CD4-positive, alpha-beta memory T cell (primary cell): ENCODE measurements around the gene ZNF343. TPM values are rescaled to one million over a fixed set of nuclear protein-coding genes. Genes with fewer than 3 reads are reported as not detected.
A peak's percentile ranks its signal among the peaks of the same experiment; 100 is the strongest.
"Not testable (repeated sequence)": the region's sequence is repeated elsewhere in the genome, so short reads cannot be mapped to it uniquely, and the experiment has no call there.

Experiments
- CTCF ChIA-PET: fragments of 350-600 bp; sonication (Branson Sonifier 250); formaldehyde crosslinking; loops from one replicate; lab custom pipeline; 2021; ENCODE audit warnings: inconsistent platforms; ENCODE audit not compliant: partially characterized antibody; lab: Charles Lee
- POLR2A ChIA-PET: fragments of 350-600 bp; sonication (Branson Sonifier 250); formaldehyde crosslinking; loops from one replicate; lab custom pipeline; 2021; ENCODE audit not compliant: partially characterized antibody; lab: Charles Lee
- DNase-seq, 5 donors: peaks; one replicate each; pipeline versions ENCODE4 v3.0.0 to v3.0.0-alpha.2; 2020 to 2022; ENCODE audit warnings: mixed read lengths in 1 of 5
- H3K27ac ChIP-seq: one replicate; pipeline ENCODE4 v1.7.0; 2013; ENCODE audit warnings: low read depth, low read length
- H3K27me3 ChIP-seq: 2 replicates; pipeline ENCODE4 v1.7.0; 2013; ENCODE audit warnings: mild to moderate bottlenecking, low read length, moderate library complexity; ENCODE audit not compliant: insufficient read depth
- H3K36me3 ChIP-seq: 2 replicates; pipeline ENCODE4 v1.7.0; 2013; ENCODE audit warnings: mild to moderate bottlenecking, low read length, moderate library complexity; ENCODE audit not compliant: insufficient read depth
- H3K4me1 ChIP-seq: 2 replicates; pipeline ENCODE4 v1.7.0; 2013; ENCODE audit warnings: mild to moderate bottlenecking, low read length, moderate library complexity; ENCODE audit not compliant: insufficient read depth
- H3K4me3 ChIP-seq, 2 donors: one replicate each; pipeline ENCODE4 v1.7.0; 2013; ENCODE audit warnings: low read length in 2 of 2, mild to moderate bottlenecking in 1 of 2
- H3K9me3 ChIP-seq, 2 donors: one replicate each; pipeline ENCODE4 v1.7.0; 2013; ENCODE audit warnings: low read length in 2 of 2, control low read depth in 1 of 2; ENCODE audit not compliant: control insufficient read depth in 1 of 2
- H3K27ac Mint-ChIP-seq, 7 donors: one replicate each; pipeline ENCODE4 v1.8.0; 2020 to 2021; ENCODE audit warnings: mixed read lengths in 7 of 7, mild to moderate bottlenecking in 6 of 7, inconsistent platforms in 3 of 7, moderate library complexity in 3 of 7
- H3K27me3 Mint-ChIP-seq, 2 donors: one replicate each; pipeline ENCODE4 v1.8.0; 2020 to 2021; ENCODE audit warnings: mixed read lengths in 2 of 2
- H3K36me3 Mint-ChIP-seq, 2 donors: one replicate each; pipeline ENCODE4 v1.8.0; 2020 to 2021; ENCODE audit warnings: mixed read lengths in 2 of 2, inconsistent platforms in 1 of 2, mild to moderate bottlenecking in 1 of 2
- H3K4me1 Mint-ChIP-seq, 4 donors: one replicate each; pipeline ENCODE4 v1.8.0; 2020 to 2021; ENCODE audit warnings: mixed read lengths in 4 of 4, mild to moderate bottlenecking in 1 of 4
- H3K4me3 Mint-ChIP-seq, 8 donors: one replicate each; pipeline ENCODE4 v1.8.0; 2020 to 2021; ENCODE audit warnings: mixed read lengths in 8 of 8, mild to moderate bottlenecking in 7 of 8, moderate library complexity in 6 of 8, inconsistent platforms in 3 of 8
- H3K9me3 Mint-ChIP-seq, 8 donors: one replicate each; pipeline ENCODE4 v1.8.0; 2020 to 2021; ENCODE audit warnings: mixed read lengths in 8 of 8, mild to moderate bottlenecking in 5 of 8, inconsistent platforms in 3 of 8, moderate library complexity in 1 of 8
- intact Hi-C: fragments of 100-400 bp; cut with micrococcal nuclease; formaldehyde crosslinking; loops from one replicate; pipeline ENCODE4 v1.15.1; 2023
- polyA plus RNA-seq, 2 donors: library from polyadenylated mRNA; unstranded; fragments of 300-500 nt; fragmentation: Illumina TruSeq; gene quantifications; one replicate each; pipeline ENCODE4 v1.2.3, GENCODE V29; 2021
- total RNA-seq, 2 experiments: library from RNA; stranded (reverse); gene quantifications; one replicate each; pipeline ENCODE4 v1.2.3, GENCODE V29; 2021

ZNF343 gene
- total and polyA plus RNA-seq, 4 experiments from 2014 or later: 2.5 to 12.0 (median 8.9) TPM

DNA sequence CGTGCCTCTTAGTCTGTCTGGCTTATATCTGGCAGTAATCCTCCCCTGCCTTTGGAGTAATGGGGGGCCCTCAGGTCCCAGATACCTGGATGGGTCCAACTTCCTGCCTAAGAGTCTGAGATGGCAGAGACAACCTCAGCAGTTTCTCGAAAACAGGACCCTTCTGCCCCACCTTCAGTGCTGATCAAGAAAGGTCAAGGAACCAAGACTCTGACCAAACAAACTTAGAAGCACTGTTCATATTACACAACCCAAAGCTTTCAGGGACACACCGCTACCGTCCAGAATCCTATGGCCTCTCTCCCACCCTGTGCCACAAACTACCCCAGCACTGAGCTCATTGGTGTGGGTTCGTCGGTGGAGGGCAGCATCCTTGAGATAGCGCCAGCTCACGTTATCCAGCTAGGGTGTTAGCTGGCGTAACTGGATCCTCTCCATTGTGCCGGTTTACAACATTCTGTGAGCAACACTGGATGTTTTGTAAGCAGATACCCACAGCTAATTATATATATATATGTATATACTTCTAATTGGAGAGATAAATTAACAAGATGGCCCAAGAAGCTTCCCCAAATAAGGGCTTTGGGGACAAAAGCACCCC lies 20.1 kb upstream of the ZNF343 start:
- no peaks in the 10 kb centered on the region for H3K36me3 ChIP-seq
- H3K27ac ChIP-seq: no peak overlapping the region
- H3K4me1 ChIP-seq: peaks cover 9% of the 10 kb centered on the region
- Mint-ChIP-seq H3K27ac (no peak overlapping the region), H3K4me3 (peak overlapping the region in 1 of 8 donors; percentile 17), H3K27me3 (peaks cover 8 to 9% of the 10 kb centered on the region in 2 donors), H3K36me3 (no peaks in the 10 kb centered on the region), H3K9me3 (no peaks in the 10 kb centered on the region), H3K4me1 (peaks cover 10 to 24% (median 16%) of the 10 kb centered on the region in 4 donors)
- no peak overlapping the region for H3K4me3 ChIP-seq
- DNase-seq: no peak
- intact Hi-C loops: loop anchor here (5.0 to 10.0 kb wide), 2 partner anchors 216 to 474 kb away; no protein-coding TSS in a partner anchor
- H3K9me3 ChIP-seq: no peaks in the 10 kb centered on the region
- no peaks in the 10 kb centered on the region for H3K27me3 ChIP-seq
- CTCF ChIA-PET: no interaction called here
- POLR2A ChIA-PET: interaction anchor here (0.6 kb wide), 3 partner anchors 136 to 918 kb away, joined by 3 read pairs; no protein-coding TSS in a partner anchor

- Histone ChIP-seq H3K4me1 (peaks cover 9% of the 10 kb centered on the region), H3K27me3 (no peaks in the 10 kb centered on the region), H3K9me3 (no peaks in the 10 kb centered on the region), H3K36me3 (no peaks in the 10 kb centered on the region), H3K27ac (no peak overlapping the region), H3K4me3 (no peak overlapping the region)
- intact Hi-C loops: loop anchor here (5.0 to 10.0 kb wide), 2 partner anchors 217 to 475 kb away; no protein-coding TSS in a partner anchor
- H3K27ac Mint-ChIP-seq: no peak overlapping the region
- no peaks in the 10 kb centered on the region for H3K9me3 Mint-ChIP-seq
- peaks cover 10 to 24% (median 16%) of the 10 kb centered on the region in 4 donors for H3K4me1 Mint-ChIP-seq
- H3K4me3 Mint-ChIP-seq: no peak overlapping the region
- H3K27me3 Mint-ChIP-seq: peaks cover 4 to 7% of the 10 kb centered on the region in 2 donors
- no peaks in the 10 kb centered on the region for H3K36me3 Mint-ChIP-seq
- ChIA-PET CTCF (interaction anchor here (1.0 kb wide), 1 partner anchor 12 kb away, joined by 3 read pairs; no protein-coding TSS in a partner anchor), POLR2A (no interaction called here)
- no peak for DNase-seq
These were observed 19.0 kb upstream of the ZNF343 start for GRCh38 chr20:2527762-2528161.

- POLR2A ChIA-PET: interaction anchor here (2.7 kb wide), 1 partner anchor 126 kb away, joined by 15 read pairs; the partner anchor contains the start of gene NOP56
- Mint-ChIP-seq H3K27ac (peak overlapping the region in 1 of 7 donors; percentile 25), H3K4me3 (peak overlapping the region in 5 of 8 donors; percentile 8 to 69 (median 29)), H3K4me1 (peaks cover 13 to 29% (median 20%) of the 10 kb centered on the region in 4 donors)
- CTCF ChIA-PET, H3K36me3 ChIP-seq, DNase-seq, H3K9me3 Mint-ChIP-seq, H3K9me3 ChIP-seq, H3K27ac ChIP-seq, H3K27me3 ChIP-seq, H3K27me3 Mint-ChIP-seq, H3K36me3 Mint-ChIP-seq, H3K4me3 ChIP-seq: not testable (repeated sequence)
- peaks cover 16% of the 10 kb centered on the region for H3K4me1 ChIP-seq
- intact Hi-C loops: loop anchor here (5.0 to 10.0 kb wide), 2 partner anchors 219 to 476 kb away; no protein-coding TSS in a partner anchor
These were observed 17.5 kb upstream of the ZNF343 start for GRCh38 chr20:2526218-2526583.

DNA sequence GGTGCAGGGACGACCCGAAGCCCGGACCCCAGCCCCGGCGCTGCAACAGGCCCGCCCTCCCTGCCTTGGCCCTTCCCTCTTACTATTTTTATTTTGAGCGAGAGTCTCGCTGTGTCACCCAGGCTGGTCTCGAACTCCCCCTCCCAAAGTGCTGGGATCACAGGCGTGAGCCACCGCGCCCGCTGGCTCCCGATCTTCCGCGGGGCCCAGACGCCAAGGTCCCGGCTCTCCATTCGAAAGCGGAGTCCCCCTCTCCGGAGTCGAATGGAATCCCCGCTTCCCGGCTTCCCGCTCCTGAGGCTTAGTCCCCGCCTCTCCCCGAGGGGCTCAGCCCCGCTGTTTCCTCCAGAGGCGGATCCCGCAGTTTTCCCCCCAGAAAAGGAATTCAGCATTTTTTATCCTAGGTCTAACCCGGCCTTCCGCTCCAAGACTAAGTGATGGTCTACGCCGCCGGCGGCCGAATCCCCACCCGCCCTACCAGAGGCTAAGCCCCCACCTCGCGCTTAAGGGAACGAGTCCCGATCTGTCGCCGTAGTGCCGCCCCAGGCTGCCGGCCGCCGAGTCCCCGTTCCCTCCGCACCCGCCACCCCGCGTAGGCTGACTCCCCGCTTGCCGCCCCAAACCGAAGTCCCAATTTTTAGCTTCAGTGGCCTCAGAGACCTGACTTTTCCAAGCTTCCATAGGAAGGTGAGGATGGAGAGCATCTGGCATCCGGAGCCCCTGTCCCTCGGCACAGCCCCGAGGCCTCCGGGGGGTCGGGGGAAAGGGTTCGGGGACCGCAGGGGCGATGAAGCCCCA lies 16.2 kb upstream of the ZNF343 start:
- Histone ChIP-seq H3K4me1 (peaks cover 10% of the 10 kb centered on the region), H3K27me3 (no peaks in the 10 kb centered on the region), H3K36me3 (no peaks in the 10 kb centered on the region), H3K9me3 (no peaks in the 10 kb centered on the region), H3K4me3 (peak overlapping the region; percentile 59 to 83), H3K27ac (peak overlapping the region; percentile 63)
- Mint-ChIP-seq H3K9me3 (no peaks in the 10 kb centered on the region), H3K27me3 (peaks cover 0 to 2% of the 10 kb centered on the region in 2 donors), H3K4me3 (peak overlapping the region; percentile 90 to 94 (median 92)), H3K27ac (peak overlapping the region; percentile 47 to 89 (median 86)), H3K36me3 (no peaks in the 10 kb centered on the region), H3K4me1 (peaks cover 11 to 24% (median 18%) of the 10 kb centered on the region in 4 donors)
- CTCF ChIA-PET: interaction anchor here (0.6 to 6.7 kb wide), 22 partner anchors 7 to 338 kb away, joined by 3 to 117 read pairs (median 4); partner anchors contain the start of genes IDH3B, NOP56, SNRPB and ZNF343
- intact Hi-C loops: loop anchor here (1.0 to 10.0 kb wide), 7 partner anchors 16 to 477 kb away; partner anchors contain the start of genes NOP56 and SNRPB
- DNase-seq: peak in 3 of 5 donors; percentile 7 to 39 (median 25)
- POLR2A ChIA-PET: interaction anchor here (0.5 to 2.7 kb wide), 10 partner anchors 16 to 422 kb away, joined by 3 to 15 read pairs (median 4); partner anchors contain the start of genes IDH3B, NOP56 and ZNF343

- Mint-ChIP-seq H3K4me3 (peak overlapping the region; percentile 90 to 94 (median 92)), H3K4me1 (peaks cover 10 to 23% (median 15%) of the 10 kb centered on the region in 4 donors), H3K36me3 (no peaks in the 10 kb centered on the region), H3K27ac (peak overlapping the region; percentile 29 to 89 (median 77)), H3K27me3 (peaks cover 0 to 2% of the 10 kb centered on the region in 2 donors), H3K9me3 (no peaks in the 10 kb centered on the region)
- no peaks in the 10 kb centered on the region for H3K9me3 ChIP-seq
- H3K4me1 ChIP-seq: peaks cover 10% of the 10 kb centered on the region
- peak overlapping the region; percentile 59 to 83 for H3K4me3 ChIP-seq
- no peaks in the 10 kb centered on the region for H3K27me3 ChIP-seq
- DNase-seq: peak; percentile 86 to 90 (median 87)
- ChIA-PET CTCF (interaction anchor here (0.6 to 6.7 kb wide), 28 partner anchors 8 to 339 kb away, joined by 3 to 117 read pairs (median 4); partner anchors contain the start of genes IDH3B, NOP56, SNRPB and ZNF343), POLR2A (interaction anchor here (0.7 to 2.7 kb wide), 6 partner anchors 15 to 421 kb away, joined by 3 to 15 read pairs (median 4); partner anchors contain the start of genes NOP56 and ZNF343)
- peak overlapping the region; percentile 63 for H3K27ac ChIP-seq
- no peaks in the 10 kb centered on the region for H3K36me3 ChIP-seq
- intact Hi-C loops: loop anchor here (1.0 to 10.0 kb wide), 6 partner anchors 15 to 221 kb away; partner anchors contain the start of genes NOP56 and SNRPB
These were observed 15.4 kb upstream of the ZNF343 start for GRCh38 chr20:2523919-2524708.

- not testable (repeated sequence) for H3K9me3 Mint-ChIP-seq, H3K27ac ChIP-seq, H3K36me3 ChIP-seq, H3K27me3 ChIP-seq, H3K9me3 ChIP-seq, H3K27me3 Mint-ChIP-seq, H3K4me3 ChIP-seq, DNase-seq, H3K36me3 Mint-ChIP-seq
- intact Hi-C loops: loop anchor here (10.0 kb wide), 1 partner anchor 222 kb away; no protein-coding TSS in a partner anchor
- ChIA-PET CTCF (interaction anchor here (0.8 to 6.7 kb wide), 24 partner anchors 10 to 219 kb away, joined by 3 to 117 read pairs (median 8); partner anchors contain the start of genes NOP56, SNRPB, TMC2 and ZNF343), POLR2A (interaction anchor here (1.6 to 2.2 kb wide), 3 partner anchors 14 to 129 kb away, joined by 8 to 10 read pairs (median 8); partner anchors contain the start of genes NOP56, SNRPB and ZNF343)
- Mint-ChIP-seq H3K4me1 (peaks cover 10 to 23% (median 15%) of the 10 kb centered on the region in 4 donors), H3K27ac (peak overlapping the region in 1 of 7 donors; percentile 41), H3K4me3 (peak overlapping the region in 3 of 8 donors; percentile 12 to 35 (median 19))
- H3K4me1 ChIP-seq: peaks cover 10% of the 10 kb centered on the region
These were observed 14.2 kb upstream of the ZNF343 start for GRCh38 chr20:2522826-2523429.
